Midbrain (tissue), 1 donor: ENCODE results near the gene MIER2.
"Not testable (repeated sequence)": the region's sequence is repeated elsewhere in the genome, so short reads cannot be mapped to it uniquely, and the experiment has no call there.

Experiments
- DNase-seq: peaks from one replicate; lab custom pipeline; 2025; lab: John Stamatoyannopoulos, UW

Gene MIER2

DNA sequence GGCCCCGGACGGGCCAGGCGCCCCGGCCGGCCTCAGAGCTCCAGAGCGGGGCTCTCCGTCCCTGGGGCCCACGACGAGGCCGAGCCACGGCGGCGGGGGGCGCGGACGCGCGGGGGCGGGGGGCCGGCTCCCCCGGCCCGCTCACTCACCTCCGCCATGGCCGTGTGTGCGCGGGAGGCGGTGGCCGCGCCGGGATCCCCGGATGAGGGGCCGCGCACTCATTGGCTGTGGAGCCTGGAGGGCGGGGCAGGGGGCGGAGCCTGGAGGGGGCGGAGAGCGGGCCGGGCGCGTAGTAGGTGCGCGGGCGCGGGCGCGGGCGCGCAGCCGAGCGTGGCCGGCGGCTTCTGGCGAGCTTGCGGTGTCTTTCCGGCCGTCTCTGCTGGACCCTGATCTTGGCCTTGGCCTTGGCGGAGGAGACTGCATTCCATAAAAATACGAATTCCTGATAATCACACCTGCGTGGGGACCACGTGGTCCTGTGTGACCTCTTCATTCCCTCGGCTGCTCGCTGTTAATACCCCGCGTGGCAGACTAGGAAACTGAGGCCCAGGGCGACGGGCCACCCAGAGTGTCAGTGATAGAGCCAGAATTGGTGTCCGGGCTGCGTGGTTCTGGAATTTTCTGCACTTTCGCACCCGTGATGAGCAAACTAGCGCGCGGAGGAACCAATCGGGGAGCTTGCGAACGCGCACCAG, at the start of gene MIER2:
TSS of gene MIER2 (minus strand) at position 172 of the 695 bp plus-strand sequence. CDS start at position 158, 14 bp downstream.
- peak; percentile 88 for DNase-seq

- not testable (repeated sequence) for DNase-seq
Observed at GRCh38 chr19:393560-393959, 49.0 kb upstream of the MIER2 start.

DNA sequence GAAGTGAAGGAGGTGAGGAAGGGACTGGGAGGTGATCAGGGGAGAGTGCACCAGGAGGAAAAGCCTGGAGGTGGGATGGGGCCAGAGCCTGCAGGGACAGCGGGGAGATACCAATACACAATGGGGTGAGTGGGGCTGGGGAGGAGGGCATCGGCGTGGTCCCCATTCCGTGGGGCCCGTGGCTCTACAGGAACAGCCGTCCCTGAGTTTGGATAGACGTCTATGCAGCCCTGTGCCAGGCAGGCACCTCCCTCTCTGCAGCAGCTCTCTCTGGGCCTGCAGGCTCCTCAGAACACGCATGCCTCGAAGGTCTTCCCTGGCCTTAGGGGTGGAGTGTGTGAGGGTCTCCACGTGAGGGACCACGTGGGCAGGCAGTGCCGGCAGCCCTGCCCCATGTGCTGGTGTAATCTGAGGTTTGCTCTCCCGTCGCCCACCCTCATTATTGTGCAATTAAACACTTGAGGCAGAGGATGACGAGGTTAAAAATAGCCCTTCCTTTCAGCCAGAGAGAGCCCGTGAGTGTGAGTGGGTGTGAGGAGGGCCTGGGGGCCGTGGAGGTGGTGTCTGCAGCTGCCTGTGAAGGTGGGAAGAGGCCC, 47.9 kb upstream of the MIER2 start:
- no peak for DNase-seq

DNA sequence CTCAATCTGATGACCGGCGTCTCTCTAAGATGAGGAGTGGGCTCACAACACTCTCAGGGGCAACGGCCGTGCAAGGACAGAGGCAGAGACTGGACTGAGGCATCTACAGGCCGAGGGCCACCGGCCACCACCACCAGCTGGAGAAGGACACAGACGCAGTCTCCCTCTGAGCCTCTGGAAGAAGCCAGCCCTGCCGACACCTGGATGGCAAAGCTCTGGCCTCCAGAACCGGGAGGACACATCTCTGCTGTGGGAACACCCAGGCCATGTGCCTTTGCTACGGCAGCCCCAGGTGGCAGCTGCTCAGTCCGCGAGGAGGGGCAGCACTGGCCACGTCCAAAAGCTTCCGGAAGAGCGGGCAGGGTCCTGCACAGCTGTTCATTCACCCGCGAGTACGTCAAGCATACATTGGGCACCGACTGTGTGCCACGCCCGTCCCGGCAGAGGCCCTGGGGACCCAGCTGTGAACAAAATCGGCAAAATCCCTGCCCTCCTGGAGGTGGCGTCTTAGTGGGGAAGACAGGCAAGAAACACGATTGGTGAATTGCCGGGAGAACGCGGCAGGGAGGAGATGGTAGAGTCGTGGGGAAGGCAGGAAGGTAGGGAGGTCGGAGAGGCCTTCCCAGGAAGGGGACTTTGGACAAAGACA, 47.3 kb upstream of the MIER2 start:
- DNase-seq = no peak

DNA sequence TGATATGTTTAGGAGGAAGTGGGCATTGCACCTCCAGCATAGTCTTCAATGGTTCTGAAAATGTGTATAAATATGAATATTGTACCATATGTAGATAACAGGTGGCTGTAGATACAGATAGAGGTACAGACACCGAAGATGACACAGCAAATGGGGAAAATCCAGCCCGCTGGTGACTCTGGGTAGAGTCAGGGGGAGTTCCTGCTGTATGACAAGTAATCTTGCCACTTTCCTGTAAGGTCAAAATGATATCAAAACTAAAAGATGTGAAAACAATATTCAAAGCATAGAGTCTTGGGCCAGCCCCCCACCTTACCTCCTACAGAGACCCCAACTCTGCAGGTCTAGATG, 46.6 kb upstream of the MIER2 start:
- DNase-seq = no peak

DNA sequence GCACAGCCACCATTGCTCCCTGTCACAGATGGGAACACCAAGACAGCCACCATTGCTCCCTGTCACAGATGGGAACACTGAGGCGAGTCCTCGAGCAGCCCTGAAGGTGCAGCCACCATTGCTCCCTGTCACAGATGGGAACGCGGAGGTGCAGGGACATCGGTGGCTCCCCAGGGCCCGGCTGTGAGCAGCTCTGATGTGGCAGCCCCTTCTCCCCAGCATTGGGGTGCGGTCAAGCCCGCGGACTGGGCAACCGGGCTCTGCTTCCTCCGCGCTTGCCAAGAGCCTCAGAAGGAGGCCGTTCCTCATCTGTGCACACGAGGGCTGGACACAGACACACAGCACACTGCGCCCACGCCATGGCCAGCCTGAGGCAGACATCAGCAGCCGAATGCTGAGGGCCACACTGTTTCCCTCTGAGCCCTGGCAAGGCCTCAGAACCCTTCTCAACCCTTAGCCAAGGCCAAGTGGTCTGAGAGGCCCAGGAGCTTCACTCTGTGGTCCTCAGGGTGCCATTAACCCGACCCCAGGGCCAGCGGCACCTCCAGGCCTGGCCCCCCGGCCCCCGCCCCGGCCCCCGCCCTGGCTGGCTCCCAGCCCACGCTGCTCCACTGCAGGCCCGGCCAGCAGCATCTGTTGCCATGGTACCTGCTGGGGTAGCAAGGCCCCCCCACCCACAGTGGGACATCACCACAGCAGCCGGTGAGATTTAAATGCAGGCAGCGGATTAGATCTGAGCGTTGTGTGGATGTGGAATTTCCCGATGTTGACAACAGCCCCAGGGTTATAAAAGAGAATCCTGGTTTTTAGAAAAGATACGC, 46.0 kb upstream of the MIER2 start:
- no peak for DNase-seq

DNA sequence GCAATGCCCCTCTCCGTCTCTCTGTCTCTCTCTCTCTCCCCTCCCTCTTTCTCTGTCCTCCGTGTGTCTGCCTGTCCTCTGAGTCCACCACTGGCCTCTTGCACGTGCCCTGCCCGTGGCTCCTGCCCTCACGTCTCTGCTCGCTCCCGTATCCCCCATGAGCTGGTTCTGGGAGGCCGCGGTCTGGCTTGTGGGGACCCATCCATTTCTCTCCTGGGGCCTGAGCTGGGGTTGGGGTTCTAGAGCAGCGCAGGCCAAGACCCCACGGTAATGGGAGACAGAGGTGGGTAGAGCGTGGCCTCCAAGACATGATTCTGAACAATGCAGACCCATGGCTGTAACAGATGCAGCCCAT, 45.3 kb upstream of the MIER2 start:
- DNase-seq = no peak

- DNase-seq = no peak
Observed at GRCh38 chr19:389255-389934, 44.8 kb upstream of the MIER2 start.

GRCh38 chr19:388691-389090, 44.1 kb upstream of the MIER2 start:
- DNase-seq = no peak

DNA sequence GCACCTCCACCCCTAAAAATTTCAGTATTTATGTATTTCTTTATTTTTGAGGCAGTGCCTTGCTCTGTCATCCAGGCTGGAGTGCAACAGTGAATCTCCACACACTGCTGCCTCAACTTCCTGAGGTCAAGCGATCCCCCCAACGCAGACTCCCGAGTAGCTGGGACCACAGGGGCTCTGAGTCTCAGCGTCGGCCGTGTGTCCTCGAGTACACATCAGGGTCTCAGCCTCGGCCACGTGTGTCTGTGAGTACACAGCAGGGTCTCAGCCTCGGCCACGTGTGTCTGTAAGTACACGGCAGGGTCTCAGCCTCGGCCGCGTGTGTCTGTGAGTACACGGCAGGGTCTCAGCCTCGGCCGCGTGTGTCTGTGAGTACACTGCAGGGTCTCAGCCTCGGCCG, 43.2 kb upstream of the MIER2 start:
- no peak for DNase-seq

- not testable (repeated sequence) for DNase-seq
Observed at GRCh38 chr19:386632-387301, 42.2 kb upstream of the MIER2 start.

DNA sequence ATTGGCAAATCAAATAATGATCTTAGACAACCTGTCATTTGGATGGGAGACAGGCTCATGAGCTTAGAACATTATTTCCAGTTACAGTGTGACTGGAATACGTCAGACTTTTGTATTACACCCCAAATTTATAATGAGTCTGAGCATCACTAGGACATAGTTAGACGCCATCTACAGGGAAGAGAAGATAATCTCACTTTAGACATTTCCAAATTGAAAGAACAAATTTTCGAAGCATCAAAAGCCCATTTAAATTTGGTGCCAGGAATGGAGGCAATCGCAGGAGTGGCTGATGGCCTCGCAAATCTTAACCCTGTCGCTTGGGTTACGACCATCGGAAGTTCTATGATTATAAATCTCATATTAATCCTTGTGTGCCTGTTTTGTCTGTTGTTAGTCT, 41.6 kb upstream of the MIER2 start:
- not testable (repeated sequence) for DNase-seq

DNA sequence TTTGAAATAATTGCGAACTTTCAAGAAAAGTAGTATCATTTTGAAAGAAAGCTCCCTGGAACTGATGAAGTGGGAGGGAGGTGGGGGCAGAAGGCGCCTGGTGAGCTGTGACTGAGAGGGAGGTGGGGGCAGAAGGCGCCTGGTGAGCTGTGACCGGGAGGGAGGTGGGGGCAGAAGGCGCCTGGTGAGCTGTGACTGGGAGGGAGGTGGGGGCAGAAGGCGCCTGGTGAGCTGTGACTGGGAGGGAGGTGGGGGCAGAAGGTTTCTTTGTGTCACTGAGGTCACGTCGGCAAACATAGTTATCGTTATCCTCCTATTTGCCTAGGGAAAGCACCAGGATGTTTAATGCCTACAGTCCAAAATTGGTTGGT, 40.2 kb upstream of the MIER2 start:
- no peak for DNase-seq

DNA sequence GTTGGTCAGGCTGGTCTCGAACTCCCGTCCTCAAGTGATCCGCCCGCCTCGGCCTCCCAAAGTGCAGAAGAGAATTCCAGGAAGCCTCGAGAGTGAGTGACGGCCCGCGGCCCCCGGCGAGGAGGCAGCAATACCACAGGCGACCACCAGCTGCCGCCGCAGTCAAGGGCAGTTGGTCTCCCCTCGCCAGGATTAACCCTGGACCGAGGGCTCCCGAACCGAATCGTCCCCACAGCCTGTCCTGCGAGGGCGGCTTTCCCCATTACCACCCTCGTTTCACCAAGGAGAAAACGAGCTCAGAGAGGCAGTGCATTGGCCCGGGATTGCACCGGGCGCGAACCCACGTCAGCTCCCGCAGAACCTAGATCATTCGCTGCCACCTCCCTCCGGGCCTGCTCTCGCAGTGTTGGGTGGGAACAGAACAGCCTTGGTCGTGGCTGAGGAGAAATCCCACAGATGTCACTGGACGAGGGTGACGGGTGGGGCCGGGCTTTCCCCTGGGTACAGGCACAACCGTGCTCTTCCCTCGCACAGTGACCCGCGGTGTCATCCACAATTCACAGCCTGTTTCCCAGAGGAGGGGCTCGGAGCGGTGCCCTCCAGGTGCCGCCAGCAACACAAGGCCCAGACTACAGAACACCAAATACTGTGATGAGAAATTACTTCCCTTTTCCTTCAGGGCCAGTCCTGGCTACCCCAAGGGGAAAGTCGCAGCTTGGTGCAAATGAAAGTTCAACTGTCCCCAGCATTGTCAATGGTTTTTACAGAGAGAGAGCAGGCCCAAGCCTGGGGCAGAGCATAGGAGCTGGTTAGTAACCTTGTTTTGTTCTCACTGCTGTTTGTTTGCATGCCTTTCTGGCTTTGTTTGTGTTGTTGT, 39.6 kb upstream of the MIER2 start:
- DNase-seq = no peak

DNA sequence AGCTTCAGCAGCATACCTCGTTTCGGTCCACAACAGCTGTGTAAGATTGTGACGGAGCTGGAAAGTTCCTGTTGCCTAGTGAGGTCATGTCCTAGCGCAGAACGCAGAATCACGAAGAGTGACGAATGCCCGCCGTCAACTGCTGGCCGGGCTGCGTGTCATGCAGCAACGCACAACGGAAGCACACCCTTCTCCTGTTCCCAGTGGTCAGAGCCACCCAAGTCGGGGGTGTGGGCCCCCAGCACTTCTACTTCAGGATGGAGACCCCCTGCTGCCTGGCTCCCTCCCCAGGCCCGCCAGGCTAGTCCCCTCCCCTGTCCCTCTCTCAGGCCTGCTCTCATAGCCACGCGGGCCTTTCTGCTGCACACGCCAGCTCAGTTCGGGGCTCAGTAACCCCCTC, 38.4 kb upstream of the MIER2 start:
- DNase-seq = no peak

DNA sequence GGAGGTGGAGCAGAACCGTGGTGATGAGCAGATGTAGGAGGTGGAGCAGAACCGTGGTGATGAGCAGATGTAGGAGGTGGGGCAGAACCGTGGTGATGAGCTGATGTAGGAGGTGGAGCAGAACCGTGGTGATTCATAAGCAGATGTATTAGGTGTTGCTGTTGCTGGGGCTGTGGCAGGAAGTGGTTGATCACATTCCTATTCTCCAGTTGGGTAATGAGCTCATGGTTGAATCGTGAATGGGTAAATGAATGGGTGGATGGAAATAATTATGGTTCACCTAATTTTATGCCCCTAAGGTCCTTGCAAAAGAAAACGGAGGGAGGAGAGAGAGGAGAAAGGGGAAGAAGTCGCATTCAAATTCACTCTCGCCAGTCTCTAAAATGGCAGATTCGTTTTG, 38.0 kb upstream of the MIER2 start:
- DNase-seq = not testable (repeated sequence)

- DNase-seq = not testable (repeated sequence)
Observed at GRCh38 chr19:381901-382300, 37.3 kb upstream of the MIER2 start.

DNA sequence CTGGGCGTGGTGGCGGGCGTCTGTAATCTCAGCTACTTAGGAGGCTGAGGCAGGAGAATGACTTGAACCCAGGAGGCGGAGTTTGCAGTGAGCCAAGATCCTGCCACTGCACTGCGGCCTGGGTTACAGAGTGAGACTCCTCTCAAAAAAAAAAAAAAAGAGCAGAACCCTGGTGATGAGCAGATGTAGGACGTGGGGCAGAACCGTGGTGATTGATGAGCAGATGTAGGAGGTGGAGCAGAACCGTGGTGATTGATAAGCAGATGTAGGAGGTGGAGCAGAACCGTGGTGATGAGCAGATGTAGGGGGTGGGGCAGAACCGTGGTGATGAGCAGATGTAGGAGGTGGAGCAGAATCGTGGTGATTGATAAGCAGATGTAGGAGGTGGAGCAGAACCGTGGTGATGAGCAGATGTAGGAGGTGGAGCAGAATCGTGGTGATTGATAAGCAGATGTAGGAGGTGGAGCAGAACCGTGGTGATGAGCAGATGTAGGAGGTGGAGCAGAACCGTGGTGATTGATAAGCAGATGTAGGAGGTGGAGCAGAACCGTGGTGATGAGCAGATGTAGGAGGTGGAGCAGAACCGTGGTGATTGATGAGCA, 36.1 kb upstream of the MIER2 start:
- DNase-seq = not testable (repeated sequence)

- no peak for DNase-seq
Observed at GRCh38 chr19:379796-380195, 35.2 kb upstream of the MIER2 start.

- no peak for DNase-seq
Observed at GRCh38 chr19:378706-379105, 34.1 kb upstream of the MIER2 start.
